ENCODE results near the gene LILRB3.
"Not testable (repeated sequence)": the region's sequence is repeated elsewhere in the genome, so short reads cannot be mapped to it uniquely, and the experiment has no call there.

Gene LILRB3

DNA sequence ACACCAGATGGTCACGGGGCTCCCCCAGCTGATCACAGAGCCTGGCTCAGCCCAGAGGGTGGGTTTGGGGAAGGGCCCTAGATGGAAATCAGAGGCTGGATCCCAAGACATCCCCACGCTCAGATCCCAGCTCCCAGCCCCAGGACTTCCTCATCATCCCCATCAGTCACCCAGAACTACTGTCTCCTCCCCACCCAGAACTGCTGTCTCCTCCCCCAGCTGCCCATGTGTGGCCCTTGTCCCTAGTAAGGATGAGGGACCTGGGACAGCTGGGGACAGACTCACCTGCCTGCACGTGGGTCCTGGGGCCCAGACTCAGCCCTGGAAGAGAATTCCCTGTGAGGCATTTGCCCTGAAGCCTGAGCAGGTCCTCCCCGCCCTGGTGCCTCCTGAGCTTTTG is 19.4 kb upstream of the LILRB3 start:
- not testable (repeated sequence) for DNase-seq (ENCODE audit: low spot score)

DNA sequence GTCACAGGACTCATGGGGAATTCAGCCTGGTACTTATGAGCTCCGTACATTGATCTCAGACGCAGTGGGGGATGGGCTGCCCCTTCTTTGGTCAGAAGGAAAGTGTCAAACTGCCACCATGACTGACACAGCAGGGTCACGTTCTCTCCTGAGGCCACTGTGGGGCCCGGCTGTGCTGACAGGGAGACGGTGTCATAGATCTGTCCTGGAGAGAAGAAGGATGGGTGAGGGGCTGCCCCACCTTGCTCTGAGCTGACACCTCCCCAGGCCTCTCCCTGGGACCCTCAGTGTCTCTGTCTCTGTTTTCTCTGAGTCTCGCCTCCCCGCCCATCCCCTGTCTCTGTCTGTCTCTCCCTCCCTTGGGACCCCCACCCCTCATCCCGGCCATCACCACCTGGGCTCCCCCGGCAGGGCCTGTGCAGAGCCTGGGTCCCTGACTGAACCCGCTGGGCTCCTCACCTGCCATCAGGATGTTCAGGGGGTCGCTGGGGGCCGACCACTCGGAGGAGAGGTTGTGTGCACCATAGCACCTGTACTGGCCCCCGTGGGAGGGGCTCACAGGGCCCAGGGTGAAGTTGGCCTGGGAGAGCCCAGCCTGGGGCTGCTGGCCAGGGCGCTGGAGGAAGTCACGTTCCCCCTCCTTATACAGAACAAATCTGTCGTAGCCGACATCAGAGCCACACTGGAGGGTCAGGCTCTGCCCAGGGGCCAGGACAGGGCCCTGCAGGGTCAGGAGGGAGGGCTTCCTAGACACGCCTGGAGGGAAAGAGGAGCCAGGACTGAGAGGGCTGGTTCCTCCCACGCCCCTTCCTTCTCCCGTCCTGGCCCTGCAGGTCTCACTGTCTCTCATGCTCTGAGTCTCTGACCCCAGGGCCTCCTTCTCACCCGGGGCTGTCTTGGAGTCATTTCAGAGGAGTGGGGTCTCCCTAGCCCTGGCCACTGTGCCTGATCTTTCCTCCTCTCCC is 17.8 kb upstream of the LILRB3 start:
- DNase-seq (ENCODE audit: low spot score) = not testable (repeated sequence)

DNA sequence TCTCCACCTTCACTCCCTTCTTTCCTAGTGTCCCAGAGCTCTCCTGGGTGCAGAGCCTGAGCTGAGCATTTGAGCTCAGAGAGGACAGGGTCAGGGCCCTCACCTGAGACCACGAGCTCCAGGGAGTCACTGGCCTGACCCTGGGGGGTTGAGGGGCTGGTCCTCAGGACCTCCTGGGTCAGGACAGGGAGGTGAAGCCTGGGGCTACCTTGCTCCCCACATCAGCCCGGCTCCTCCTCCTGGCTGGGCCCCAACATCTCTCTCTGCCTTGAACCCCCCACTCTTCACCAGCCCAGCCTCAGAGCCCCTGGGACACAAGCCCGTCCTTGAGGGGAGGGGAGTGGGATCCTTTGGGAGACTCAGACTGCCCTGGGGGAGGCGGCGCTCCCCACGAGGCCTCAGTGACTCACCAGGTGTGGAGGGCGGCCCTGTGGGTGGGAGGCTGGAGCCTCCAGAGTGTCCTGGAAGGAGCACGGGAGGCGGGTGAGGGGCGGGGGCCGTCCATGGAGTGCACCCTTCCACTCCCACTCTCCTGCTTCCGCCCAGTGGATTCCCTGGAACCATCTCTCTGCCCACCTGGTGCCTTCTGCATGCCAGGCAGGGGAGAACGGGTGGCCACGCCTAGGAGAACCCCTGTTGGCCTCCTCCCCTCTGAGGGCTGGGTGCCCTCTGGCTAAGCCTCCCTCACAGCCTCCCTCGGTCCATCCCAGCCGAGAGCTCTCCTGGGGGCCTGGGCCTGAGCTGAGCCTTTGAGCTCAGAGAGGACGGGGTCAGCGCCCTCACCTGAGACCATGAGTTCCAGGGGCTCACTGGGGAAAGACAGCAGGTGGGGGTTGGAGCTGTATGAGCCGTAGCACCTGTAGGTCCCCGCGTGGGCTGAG is 16.9 kb upstream of the LILRB3 start:
- DNase-seq (ENCODE audit: low spot score) = not testable (repeated sequence)

DNA sequence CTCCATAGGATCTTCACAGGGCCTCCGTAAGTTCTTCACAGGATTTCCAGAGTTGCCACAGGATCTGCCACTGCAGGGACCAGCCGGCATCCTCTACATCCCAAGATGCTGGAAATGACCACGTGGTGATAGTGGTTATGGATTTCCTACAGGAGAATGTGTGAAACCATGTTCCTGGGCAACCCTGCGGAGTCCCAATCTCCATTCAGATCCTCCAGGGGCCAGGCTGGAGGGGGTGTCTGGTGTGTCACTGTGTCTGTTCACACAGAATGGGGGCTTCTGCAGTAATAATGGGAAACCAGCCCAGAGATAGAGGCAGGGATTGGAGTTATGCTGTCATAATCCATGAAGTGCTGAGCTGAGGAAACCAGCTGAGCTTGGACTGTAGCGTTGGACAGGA is 11.1 kb upstream of the LILRB3 start:
- DNase-seq (ENCODE audit: low spot score) = no peak

DNA sequence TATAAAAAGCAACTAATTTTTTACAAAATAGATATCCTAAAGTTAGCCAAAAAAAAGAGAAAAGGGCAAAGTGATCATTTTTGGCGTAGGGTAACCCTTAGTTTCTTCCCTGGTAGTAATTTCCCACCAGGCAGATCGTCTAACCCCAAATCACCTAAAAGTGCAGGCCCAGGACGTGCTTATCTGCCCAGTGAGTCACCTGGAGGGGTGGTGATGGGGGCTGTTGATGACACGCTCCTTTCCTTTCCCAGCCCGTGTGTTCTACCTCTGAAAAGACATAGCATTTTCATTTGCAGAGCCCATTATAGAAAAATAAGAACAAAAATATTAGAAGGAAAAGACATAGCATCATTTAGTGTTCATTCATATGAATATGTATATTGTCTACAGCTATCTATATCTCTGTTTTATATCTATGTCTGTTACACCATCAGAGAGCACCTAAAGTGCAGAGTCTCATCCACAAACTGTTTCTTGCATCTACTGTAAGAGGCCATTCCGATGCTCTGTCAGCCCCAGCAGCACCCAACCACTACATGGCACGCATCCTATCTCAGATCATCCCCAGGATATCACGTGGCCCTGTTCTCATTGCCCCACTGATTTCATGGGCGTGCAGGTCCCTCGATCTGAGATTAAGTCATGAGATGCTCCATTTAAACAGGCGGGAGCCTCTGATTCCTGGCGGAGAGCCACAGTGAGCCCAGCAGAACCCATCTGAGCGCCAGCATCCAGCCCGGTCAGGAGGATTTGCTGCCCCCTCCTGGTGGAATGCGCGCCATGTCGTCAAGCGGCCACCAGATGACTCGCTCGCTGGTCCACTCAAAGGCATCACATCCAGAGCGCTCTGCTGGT is 8.5 kb upstream of the LILRB3 start:
- peak; percentile 89 for DNase-seq (ENCODE audit: low spot score)

DNA sequence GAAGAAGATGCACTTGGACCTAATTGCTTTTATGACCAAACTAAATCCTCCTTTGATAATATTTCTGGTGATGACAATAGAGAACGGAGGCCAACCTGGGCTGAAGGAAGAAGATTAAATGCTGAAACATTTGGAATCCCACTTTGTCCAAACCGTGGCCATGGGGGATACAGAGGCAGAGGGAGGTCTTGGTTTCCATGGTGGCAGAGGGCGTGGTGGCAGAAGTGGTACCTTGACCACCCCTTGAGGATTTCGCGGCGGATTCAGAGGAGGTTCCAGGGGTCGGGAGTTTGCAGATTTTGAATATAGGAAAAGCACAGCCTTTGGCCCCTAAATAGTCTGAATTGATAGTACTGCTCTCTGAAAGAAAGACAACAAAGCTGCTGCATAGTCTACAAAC is 7.2 kb upstream of the LILRB3 start:
- no peak for DNase-seq (ENCODE audit: low spot score)

DNA sequence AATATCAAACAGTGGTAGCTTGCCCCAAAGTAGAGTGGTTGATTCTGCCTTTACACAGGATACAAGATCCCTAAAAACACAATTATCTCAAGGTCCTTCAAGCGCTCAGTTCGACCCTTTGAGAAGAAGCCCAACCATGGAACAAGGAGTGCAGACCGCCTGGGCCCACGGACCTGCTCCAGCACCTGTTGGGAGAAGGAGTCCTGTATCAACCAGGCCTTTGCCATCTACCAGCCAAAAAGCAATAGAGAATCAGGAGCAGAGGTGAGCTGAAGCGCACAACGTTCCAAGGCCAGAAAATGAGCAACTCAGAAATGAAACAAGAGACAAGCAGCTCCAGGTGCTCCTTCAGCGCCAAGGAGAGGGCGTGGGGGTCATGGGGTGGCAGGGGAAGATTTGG is 6.3 kb upstream of the LILRB3 start:
- DNase-seq (ENCODE audit: low spot score) = no peak

DNA sequence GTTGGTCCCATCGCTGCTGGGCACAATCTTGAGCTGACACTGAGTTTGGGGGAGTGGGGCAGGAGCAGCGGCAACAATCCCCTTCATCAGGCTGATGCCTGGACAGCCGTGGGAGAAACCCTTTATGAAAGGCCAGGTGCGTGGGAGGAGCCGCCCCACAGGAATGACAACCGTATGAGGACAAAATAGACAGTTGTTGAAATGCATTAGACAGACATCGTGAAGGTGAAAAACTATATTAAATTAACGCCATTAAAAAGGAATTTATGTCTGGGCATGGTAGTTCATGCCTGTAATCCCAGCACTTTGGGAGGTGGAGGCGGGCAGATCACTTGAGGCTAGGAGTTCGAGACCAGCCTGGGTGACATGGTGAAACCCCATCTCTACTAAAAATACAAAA is 1.8 kb upstream of the LILRB3 start:
- DNase-seq (ENCODE audit: low spot score) = not testable (repeated sequence)

DNA sequence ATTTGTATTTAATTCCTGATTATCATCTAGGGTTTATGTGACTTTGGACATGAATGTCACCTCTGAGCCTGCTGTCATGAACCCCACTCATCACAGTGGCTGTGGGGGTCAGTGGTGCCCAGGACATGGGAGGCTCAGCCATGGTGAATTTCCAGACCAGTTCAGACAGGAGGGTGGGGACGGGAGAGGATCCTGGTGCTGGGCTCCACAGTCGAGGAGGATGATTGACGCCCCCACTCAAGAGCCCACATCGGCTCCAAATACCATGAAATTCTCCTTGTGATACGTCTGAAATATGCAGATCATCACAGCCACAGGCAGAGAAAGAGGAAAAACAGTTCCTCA is 1.1 kb upstream of the LILRB3 start:
- DNase-seq (ENCODE audit: low spot score) = not testable (repeated sequence)

DNA sequence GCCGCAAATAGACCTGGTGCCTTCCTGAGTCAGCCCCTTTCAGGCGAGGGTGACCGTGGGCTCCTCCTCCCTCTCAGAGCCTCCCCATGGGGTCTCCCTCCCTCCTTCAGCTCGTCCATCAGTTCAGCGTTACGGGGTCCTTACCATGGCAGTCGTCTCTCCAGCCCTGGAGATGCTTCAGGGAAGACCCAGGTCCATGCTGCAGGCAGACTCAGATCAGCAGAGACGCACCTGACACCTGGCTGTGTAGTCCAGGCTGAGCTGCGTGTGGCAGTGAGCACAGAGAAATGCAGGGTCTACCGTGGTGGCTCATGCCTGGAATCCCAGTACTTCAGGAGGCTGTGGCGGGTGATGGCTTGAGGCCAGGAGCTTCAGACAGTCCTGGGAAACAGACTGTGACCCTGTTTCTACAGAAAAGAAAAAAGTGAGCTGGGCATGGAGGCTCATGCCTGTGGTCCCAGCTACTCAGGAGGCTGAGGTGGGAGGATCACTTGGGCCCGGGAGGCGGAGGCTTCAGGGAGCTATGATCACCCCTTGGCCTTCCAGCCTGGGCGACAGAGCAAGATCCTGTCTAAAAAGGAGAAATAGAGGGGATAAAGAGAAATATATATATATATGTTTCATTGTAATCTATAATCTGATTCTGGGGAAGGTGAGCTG is 600 bp upstream of the LILRB3 start:
- DNase-seq (ENCODE audit: low spot score) = not testable (repeated sequence)

DNA sequence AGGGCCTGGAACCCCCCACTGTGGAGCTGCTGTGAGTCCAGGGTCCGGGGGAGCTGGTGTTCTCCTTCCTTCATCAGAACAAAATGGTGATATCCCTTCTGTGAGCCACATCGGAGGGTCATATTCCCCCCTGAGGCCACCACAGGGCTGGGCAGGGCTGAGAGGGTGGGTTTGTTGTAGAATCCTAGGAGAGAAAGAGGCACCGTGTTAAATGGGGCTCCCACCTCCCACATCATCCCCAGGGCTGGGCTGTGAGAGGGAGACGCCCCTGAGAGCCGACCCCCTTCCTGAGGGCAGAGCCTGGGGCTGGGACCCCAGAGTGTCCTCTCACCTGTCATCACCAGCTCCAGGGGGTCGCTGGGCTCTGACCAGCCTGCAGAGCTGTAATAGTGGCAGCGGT is 860 bp downstream of the LILRB3 start:
- DNase-seq (ENCODE audit: low spot score) = not testable (repeated sequence)

DNA sequence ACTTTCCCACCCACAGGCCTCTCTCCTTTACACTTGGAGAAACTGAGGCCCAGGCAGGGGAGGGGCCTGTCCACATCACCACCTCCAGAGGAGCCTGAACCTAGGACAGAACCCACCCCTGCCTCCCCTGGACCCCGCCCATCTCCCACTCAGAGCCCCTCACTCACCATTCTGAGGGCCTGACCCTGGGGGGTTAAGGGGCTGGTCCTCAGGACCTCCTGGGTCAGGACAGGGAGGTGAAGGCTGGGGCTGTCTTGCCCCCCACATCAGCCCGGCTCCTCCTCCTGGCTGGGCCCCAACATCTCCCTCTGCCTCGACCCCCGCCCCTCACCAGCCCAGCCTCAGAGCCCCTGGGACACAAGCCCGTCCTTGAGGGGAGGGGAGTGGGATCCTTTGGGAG is 3.1 kb downstream of the LILRB3 start:
- DNase-seq (ENCODE audit: low spot score) = not testable (repeated sequence)

DNA sequence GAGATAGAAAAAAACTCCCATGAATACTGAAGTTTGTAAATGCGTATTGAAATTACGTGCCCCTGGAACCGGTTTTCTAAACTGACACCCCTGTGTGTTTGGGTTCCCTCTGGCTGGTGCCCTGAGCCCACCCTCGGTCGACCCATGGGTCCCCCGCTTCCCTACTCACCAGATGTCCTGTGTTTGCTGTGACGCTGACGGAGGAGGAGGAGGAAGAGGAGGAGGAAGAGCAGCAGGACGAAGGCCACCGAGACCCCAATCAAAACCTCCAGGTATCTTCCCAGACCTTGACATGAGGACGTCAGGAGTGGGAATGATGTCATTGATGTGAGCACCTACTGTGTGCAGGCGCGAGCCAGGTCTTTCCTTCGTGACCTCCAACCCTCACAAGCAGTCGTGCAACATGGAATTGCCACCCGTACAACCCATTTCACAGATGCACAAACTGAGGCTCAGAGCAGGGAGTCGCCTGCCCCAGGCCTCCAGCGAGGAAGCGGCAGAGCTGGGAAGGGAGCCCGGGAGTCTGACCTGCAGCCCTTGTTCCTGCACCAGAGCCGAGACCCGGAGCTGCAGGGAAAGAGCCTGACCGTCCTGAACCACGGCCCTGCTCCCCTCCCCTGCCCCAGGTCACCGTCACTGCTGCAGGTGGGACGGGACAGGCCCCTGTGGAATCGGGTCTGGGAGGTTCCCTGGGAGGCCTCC is 3.7 kb downstream of the LILRB3 start:
- no peak for DNase-seq (ENCODE audit: low spot score)

DNA sequence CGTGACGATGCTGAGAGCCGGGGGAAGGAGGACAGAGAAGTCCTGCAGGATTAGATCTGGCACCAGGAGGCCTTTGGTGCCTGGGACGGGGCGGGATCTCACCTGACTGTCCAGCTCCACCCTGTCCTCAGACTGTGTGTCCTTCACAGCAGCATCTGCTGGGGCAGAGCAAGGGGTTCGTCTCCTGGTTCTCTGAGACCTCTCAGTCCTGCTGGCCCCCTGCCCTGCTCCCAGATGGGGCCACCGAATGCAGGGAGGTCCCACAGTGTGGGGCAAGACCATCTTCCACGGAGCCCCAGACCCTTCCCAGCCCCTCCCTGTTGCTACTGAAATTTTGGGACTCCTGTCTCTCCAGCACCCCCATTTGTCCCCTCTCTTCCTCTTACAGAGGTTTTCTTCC is 4.5 kb downstream of the LILRB3 start:
- no peak for DNase-seq (ENCODE audit: low spot score)

DNA sequence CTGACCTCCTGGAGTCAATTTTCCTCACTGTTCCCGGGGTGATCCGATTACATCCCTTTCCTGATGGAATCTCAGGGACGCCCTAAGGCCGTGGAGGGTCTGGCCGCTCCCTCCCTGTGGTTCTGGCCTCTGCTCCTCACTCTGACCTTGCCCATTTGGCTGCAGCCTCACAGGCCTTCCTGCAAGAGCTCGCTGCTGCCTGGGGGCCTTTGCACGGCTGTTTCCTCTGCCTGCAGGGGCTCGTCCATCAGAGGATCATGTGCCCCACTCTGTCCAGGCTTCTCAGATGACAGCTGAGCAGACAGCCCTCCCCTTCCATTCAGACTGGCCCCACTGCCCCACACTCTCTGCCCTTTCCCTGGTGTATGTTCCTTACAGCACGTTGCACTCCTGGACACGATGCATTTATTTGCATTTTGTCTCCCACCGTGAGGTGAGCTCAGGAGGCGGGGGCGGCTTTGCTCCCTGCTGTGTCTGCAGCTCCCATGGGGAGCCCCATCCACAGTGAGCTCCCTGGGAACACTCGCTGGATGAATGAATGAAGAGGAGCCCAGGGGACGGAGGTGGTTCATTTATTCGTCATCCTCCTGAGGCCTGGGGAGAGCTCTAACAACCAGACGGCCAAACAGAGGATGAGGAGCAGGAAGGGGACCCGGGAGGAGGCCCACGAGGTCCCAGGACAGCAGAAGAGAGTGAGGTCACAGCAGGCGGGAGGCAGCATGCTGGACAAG is 5.1 kb downstream of the LILRB3 start:
- not testable (repeated sequence) for DNase-seq (ENCODE audit: low spot score)

DNA sequence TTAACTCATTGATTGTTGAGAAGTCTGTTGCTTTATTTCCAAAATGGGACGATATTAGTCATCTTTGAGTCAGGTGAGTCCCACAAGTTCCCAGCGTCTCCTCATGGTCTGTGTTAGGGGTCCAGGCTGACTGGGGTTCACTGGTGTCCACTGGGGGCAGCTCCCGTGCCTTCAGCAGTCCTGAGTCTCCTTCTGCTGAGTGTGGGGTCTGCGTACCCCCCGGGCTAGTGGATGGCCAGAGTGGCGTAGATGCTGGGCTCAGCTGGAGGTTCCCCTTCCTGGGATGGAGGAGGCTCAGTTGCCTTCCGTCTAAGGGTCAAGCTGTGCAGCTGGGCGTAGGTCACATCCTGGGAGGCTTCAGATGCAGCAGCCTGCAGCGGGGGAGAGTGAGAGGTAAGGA is 5.9 kb downstream of the LILRB3 start:
- DNase-seq (ENCODE audit: low spot score) = no peak

DNA sequence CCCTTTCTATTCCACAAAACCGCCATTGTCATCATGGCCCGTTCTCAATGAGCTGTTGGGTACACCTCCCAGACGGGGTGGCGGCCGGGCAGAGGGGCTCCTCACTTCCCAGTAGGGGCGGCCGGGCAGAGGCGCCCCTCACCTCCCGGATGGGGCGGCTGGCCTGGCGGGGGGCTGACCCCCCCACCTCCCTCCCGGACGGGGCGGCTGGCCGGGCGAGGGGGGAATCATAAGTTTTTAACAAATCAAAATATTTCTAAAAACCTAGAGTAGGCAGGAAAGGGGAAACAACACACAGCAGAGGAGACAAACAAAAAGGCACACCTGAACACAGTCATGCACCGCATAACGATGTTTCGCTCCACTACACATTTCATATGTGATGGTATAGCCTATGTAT is 8.1 kb downstream of the LILRB3 start:
- DNase-seq (ENCODE audit: low spot score) = not testable (repeated sequence)

DNA sequence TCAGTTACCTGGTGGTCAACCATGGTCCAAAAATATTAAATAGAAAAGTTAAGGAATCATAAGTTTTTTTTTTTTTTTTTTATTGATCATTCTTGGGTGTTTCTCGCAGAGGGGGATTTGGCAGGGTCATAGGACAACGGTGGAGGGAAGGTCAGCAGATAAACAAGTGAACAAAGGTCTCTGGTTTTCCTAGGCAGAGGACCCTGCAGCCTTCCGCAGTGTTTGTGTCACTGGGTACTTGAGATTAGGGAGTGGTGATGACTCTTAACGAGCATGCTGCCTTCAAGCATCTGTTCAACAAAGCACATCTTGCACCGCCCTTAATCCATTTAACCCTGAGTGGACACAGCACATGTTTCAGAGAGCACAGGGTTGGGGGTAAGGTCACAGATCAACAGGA is 8.6 kb downstream of the LILRB3 start:
- not testable (repeated sequence) for DNase-seq (ENCODE audit: low spot score)

DNA sequence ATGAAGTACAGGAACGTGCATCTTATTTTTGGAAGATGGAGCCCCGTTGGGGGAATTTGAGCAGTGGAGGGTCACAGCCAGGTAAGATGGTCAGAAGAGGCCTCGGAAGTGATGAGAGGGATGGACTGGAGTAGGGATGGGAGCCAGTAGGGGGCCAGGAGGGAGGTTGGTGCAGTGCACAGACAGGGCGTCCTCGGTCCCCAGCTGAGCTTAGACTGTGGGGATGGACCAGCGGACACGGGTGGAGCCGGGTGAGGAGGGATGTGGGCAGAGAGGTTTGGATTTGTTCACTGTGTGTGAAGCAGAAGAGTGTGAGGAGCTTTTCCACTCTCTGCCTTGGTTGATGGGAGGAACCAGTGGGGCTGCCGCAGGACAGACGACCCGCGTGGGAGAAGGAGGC is 11.6 kb downstream of the LILRB3 start:
- no peak for DNase-seq (ENCODE audit: low spot score)
